GM21367 (cell line): ENCODE data around the gene ARFIP2.
A peak's percentile ranks its signal among the peaks of the same experiment; 100 is the strongest.

Experiments used
- ATAC-seq: cut with Tn5 transposase; IDR thresholded peaks from one replicate; pipeline ENCODE4 v1.9.1; 2021; ENCODE audit not compliant: unreplicated experiment

The ARFIP2 gene

DNA sequence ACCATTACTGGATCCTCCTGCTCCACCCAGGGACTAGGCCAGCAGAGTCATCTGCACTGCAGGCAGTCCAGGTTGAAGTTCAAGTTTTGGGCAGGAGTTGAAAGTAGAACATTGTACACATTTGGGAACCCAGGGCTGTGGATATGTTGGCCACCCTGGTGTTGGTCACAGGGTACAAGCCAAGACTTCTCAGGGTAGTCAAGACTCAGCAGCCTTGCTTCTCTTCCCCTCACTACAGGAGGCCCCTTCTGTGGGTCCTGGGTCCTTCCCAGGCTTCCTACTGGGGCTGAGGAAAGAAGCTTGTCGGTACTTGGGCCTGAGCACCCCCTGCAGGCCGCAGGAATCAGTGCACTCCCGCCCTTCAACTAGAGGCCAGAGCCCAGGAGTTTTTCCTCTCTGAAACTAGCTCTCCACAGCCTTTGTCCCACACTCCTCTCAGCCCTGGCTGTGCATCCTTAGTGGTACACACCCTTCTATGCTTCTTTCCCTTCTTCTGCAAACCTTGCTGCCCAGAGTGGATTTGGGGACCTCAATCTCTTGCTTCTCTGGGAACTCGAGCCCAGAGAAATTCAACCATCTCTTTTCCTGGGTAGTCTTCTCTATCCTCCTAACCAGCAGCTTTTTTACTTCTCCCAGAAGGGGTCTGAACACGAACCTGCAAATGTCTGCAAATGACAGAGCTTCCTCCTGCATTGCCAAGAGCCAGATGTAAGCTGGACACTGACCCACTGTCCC, 37.7 kb downstream of the ARFIP2 start:
- ATAC-seq, result peak; percentile 85

DNA sequence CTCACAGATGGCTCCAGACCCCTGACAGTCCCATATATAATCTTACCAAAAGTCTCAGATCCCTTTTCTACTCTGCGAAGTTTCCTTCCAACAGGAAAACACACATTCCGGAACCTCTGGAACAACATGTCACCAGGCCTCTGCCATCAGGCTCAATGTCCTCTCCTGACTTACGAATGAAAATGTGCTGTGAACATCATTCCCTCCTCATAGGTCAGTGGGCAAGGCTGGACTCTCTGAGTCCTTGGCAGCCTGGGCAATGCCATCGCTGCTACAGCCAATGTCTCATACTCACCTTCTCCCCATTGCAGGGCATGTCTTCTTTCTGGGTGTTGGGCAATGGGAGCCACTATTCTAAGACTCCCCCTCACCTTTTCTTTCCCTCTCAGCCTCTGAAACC, 38.7 kb downstream of the ARFIP2 start:
- ATAC-seq, result no peak

DNA sequence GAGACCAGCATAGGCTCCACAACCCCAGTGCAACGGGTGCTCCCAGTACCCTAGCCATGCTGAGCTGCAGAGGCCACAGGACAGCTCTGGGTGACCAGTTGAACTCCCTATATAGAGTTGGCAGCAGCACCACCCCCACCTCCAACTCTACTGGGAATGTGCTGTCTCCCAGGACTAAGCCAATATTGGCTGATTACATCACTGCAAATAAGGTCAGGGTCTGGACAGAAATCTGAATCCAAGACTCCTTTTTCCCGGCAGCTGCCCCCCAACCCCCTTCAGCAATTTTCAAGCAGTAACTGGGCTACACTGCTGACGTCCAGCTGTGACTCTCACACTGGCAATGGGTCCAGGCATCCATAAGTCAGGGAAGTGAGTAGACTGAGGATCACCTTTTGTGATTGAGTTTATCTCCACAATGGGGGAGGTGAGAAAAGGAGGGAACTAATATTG, 40.2 kb downstream of the ARFIP2 start, which contains the start of gene HPX:
Gene HPX (minus strand): TSS at position 82 of the 453 bp plus-strand sequence. CDS start 24 bp downstream, at position 58.
- no peak for ATAC-seq

DNA sequence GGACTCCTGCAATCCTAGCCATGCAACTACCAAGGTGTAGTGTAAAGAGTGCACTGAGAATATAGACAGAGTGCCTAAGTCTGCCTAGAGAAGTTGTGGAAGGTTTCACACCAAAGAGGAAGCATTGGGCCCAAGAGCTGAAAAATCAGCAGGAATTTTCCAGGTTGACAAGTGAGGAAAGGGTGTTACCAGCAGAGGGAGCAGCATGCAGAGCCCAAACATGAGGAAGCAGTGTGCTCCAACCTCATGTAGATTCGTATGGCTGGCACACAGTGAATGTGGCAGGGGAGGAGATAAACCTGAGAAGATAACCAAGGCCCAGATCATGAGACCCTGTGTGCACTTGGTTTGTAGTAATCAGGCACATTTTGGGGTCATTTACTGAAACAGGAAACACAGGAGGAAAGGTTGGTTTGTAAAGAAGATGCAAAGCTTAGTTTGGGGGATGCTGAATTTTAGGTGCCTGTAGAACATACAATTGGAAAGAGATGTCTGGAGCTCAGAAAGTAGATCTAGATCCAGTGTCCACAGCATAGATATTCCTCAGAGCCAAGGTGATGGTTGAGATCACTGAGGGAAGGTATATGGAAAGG, 42.1 kb downstream of the ARFIP2 start:
- ATAC-seq, result no peak

DNA sequence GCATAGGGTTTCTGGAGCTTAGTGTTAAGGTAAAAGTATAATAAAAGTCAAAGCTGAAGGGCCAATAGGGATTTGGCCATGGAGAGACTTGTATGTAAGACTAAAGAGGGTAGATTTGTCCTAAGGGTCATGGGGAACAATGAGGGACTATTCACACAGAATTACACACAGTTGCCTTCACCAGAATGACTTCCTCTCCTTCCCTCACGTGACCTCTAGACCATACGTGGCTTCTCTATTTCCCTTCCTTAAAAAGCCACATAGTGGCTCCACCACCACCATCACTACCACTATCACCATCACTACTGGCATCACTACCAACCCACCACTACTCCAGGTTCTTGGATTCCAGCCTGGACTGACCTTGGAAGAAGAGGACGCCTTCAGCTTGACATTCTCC, 43.1 kb downstream of the ARFIP2 start:
- ATAC-seq, result no peak

DNA sequence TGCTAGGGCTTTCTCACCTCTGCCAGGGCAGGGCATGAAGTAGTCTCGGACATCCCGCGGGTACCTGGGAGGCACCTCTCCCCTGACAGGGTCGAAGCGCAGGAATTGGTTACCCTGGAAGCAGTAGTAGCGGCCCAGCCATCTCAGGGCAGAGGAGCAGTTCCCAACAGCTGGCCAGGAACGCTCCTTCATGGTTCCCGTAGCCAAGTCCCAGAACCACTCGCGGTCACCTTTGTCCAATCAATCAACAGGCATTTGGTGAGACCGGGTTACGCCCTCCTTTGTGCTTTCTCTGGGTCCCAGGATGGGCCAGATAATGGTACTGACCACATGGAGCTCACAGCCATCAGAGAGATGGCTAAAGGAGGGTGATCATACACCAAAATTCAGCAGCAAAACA, 43.7 kb downstream of the ARFIP2 start:
- ATAC-seq, result no peak

DNA sequence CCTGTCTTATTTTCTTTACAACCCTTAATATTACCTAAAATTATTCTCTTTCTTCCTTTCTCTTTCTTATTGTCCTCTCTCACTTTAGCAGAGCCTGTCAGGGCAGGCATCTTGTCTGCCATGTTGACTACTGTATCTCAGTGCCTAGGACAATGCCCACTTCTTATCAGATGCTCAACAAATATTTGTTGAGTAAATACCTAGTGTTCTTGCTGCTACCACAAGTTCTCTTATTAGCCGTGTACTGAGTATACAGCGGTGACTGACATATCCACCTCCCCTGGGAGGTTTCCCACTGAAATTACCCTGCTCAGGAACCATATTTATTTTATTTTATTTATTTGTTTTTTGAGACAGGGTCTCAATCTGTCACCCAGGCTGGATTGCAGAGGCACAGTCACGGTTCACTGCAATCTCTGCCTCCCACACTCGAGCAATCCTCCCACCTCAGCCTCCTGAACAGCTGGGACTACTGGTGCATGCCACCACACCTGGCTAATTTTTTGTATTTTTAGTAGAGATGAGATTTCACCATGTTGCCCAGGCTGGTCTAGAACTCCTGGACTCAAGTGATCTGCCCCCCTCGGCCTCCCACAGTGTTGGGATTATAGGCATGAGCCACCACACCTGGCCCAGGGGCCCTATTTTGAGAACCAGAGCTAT, 47.0 kb downstream of the ARFIP2 start:
- ATAC-seq, result peak; percentile 41

DNA sequence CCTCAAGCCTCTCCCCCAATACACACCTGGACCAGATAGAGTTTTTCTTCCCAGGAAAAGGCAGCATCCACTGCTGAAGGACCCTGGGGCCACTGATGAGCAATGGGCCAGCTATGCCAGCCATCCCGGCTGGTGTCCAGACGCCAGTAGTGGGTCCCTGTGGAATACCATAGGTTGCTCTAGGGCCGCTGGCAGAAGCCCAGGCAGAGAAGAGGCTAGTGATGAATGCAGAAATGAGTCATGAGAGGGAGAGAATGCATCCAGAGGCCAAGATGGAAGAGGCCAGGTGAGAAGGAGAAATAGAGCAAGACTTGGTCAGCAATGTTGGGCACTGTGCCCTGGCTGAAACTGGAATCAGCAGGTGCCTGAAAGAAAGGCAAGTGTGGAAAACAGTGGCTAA, 49.3 kb downstream of the ARFIP2 start:
- no peak for ATAC-seq

DNA sequence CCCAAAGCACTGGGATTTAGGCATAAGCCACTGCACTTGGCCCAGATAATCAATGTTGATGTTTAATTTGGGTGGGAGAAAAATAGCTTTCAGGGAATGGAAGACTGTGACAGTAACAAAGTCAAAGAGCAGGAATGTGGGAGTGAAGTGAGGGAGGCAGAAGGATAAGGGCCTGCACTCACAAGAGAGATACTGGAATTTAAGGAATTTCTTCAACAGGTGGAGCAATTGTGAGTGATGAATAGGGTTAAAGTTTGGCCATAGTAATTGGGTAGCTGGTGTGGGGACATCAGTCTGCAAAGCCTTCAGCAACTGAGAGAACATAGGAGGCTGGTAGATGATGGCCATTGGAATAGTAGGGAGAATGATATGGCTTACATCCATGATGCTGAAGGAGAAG, 53.6 kb downstream of the ARFIP2 start:
- no peak for ATAC-seq
